ENCODE measurements around the gene GRAMD1A. TPM values are rescaled to one million over a fixed set of nuclear protein-coding genes. Genes with fewer than 3 reads are reported as not detected.
A peak's percentile ranks its signal among the peaks of the same experiment; 100 is the strongest.

GRAMD1A gene
- total and polyA plus RNA-seq, 2 of the 8 experiments (the other 6 are each of a cell fraction or from before 2014, with no cell fraction given) = 113 to 154 TPM

DNA sequence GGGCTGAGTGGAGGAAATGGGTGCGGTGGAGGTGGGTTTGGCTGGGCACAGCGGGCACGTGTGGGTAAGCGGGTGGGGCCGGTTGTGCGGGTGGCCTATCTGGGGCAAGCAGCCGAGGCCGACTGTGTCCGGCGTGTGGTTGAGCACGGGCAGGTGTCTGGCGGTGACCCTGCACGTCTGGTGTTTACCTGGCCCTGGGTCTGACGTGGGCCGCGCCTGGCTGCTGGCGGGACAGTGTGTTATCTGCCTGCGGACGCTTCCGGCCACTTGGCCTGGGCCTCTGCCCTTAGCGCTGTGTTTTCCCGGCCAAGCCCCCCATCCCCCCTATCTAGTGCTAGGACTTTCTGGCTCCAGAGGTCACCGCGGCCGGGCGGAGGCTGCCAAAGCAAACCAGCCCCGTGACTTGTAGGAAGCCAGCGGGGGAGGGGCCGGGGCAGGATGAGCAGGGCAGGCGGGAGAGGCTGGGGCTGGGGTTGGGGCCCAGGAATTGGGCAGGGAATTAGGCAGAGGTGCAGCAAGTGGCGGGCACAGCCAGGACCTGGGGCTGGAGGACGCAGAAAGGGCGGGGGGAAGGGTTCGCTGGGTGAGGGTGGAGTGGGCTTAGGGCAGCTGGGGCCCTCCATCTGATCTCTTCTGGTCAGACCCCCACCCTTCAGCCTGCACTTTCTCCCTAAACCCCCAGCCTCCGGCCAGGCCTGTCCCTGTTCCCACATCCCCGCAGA, 40.9 kb downstream of the GRAMD1A start:
- Histone ChIP-seq H3K4me2 (ENCODE audit: insufficient read depth in 1 of 2, low read depth in 2 of 2, low read length in 2 of 2) (peak overlapping the region; percentile 79 to 83), H3K23ac (ENCODE audit: insufficient read length) (no peak overlapping the region), H2BK120ac (replicated peaks; ENCODE audit: low read depth, low read length) (peak overlapping the region; percentile 1), H3K9me3 (ENCODE audit: insufficient read depth in 2 of 2, low read depth in 1 of 2, low read length in 1 of 2) (no peaks in the 10 kb centered on the region), H2BK5ac (ENCODE audit: low read depth, low read length) (peak overlapping the region; percentile 93; the same call in 1 of the 2 replicates), H3K56ac (replicated peaks; ENCODE audit: insufficient read length, low read depth, low read length) (peak overlapping the region; percentile 72), H3K27me3 (replicated peaks in 1 of 4; ENCODE audit: control insufficient read depth in 3 of 4, extremely low read depth in 1 of 4, insufficient read depth in 3 of 4, low read length in 3 of 4) (no peaks in the 10 kb centered on the region), H3K79me1 (ENCODE audit: low read depth, low read length) (no peaks in the 10 kb centered on the region), H4K5ac (ENCODE audit: insufficient read length, low read depth, low read length) (peak overlapping the region; percentile 59), H3K23me2 (ENCODE audit: low read depth, low read length) (peaks cover 7% of the 10 kb centered on the region; the same call in 1 of the 2 replicates), H3K27ac (ENCODE audit: low read depth, low read length) (peak overlapping the region; percentile 80; the same call in 1 of the 2 replicates), H3K36me3 (ENCODE audit: control insufficient read depth in 2 of 4, insufficient read depth in 4 of 4, low read length in 3 of 4) (no peaks in the 10 kb centered on the region; a peak in 1 of 8 replicates), H2AFZ (ENCODE audit: low read length) (no peak overlapping the region), H3K18ac (ENCODE audit: extremely low read depth, low read length) (peak overlapping the region; percentile 72), H2AK5ac (ENCODE audit: low read depth, low read length) (0 out of 2 replicates have a peak overlapping the region, but pooled peaks have one; percentile 10), H2BK12ac (ENCODE audit: low read depth, low read length) (peak overlapping the region; percentile 97), H3K4me3 (ENCODE audit: extremely low read depth in 1 of 4, insufficient read depth in 2 of 4, low read depth in 3 of 4, low read length in 4 of 4) (peak overlapping the region; percentile 3 to 66 (median 20); a peak in 4 of 8 replicates), H2BK15ac (ENCODE audit: low read length) (peak overlapping the region; percentile 95; the same call in 1 of the 2 replicates), H3K4me1 (replicated peaks in 1 of 4; ENCODE audit: control insufficient read depth in 3 of 4, insufficient read depth in 4 of 4, low read length in 3 of 4) (peaks cover 5 to 39% (median 25%) of the 10 kb centered on the region in 4 experiments), H4K91ac (replicated peaks; ENCODE audit: insufficient read length, low read length) (peak overlapping the region; percentile 98), H3K4ac (replicated peaks; ENCODE audit: insufficient read length, low read depth, low read length) (peak overlapping the region; percentile 10), H4K20me1 (replicated peaks in 1 of 2; ENCODE audit: control insufficient read depth in 1 of 2, insufficient read depth in 2 of 2, low read length in 2 of 2) (peaks cover 2 to 5% of the 10 kb centered on the region in 2 experiments), H3K79me2 (ENCODE audit: control insufficient read depth in 1 of 2, insufficient read depth in 2 of 2, low read length in 2 of 2) (peaks cover 0 to 12% of the 10 kb centered on the region in 2 experiments; a peak in 1 of 4 replicates), H2BK20ac (ENCODE audit: low read length) (0 out of 2 replicates have a peak overlapping the region, but pooled peaks have one; percentile 90), H3K9ac (replicated peaks in 1 of 4; ENCODE audit: extremely low read depth in 1 of 4, low read depth in 3 of 4, low read length in 3 of 4) (peak overlapping the region in 3 of 4 experiments; percentile 12 to 58 (median 56); a peak in 5 of 7 replicates), H4K8ac (ENCODE audit: extremely low read depth, insufficient read depth, low read length) (peak overlapping the region; percentile 75), H3K14ac (ENCODE audit: insufficient read length) (no peak overlapping the region)
- CTCF ChIA-PET (ENCODE audit: partially characterized antibody) = interaction anchor here (0.7 to 3.7 kb wide), 2 partner anchors 8 to 95 kb away, joined by 4 to 36 read pairs; partner anchors contain the start of gene LGI4
- no peak for FAIRE-seq
- 21% methylated on average over 30 of the region's 36 CpGs; no CpG with 5 or more reads in 1 of the 2 experiments for WGBS, 2 experiments (ENCODE audit: extremely low coverage in 1 of 2, insufficient coverage in 1 of 2, insufficient read length in 1 of 2, insufficient replicate concordance in 2 of 2, low coverage in 1 of 2, low lambda C conversion rate in 2 of 2, missing lambda C conversion rate in 1 of 2)
- DNase-seq (ENCODE audit: low read depth in 1 of 2, low spot score in 2 of 2) = peak in 1 of 2 experiments; percentile 86
- POLR2A ChIA-PET (ENCODE audit: partially characterized antibody) = interaction anchor here (0.8 to 1.6 kb wide), 5 partner anchors 11 to 41 kb away, joined by 3 to 12 read pairs (median 5); partner anchors contain the start of gene SCN1B
- TF ChIP-seq EP300 (IDR thresholded peaks at IDR 0.05; ENCODE audit: borderline replicate concordance in 1 of 2, low read depth in 2 of 2, low read length in 2 of 2) (0 out of 3 replicates have a peak, but pooled peaks of 1 of the 2 experiments have one; percentile 16), POLR2AphosphoS5 (IDR thresholded peaks at IDR 0.05; ENCODE audit: low read depth, low read length) (0 out of 2 replicates have a peak, but pooled peaks have one; percentile 40), BACH1 (IDR thresholded peaks at IDR 0.05; ENCODE audit: low read length) (no peak), FOSL1 (IDR thresholded peaks at IDR 0.05; ENCODE audit: insufficient read depth, low read depth, low read length) (no peak), SIN3A (conservative IDR thresholded peaks at IDR 0.05 in 1 of 2, IDR thresholded peaks at IDR 0.05 in 1 of 2; ENCODE audit: low read depth in 1 of 2, low read length in 2 of 2) (peak in 1 of 2 experiments; percentile 63; a peak in 2 of 4 replicates), YY1 (IDR thresholded peaks at IDR 0.05; ENCODE audit: low read depth, low read length) (peak; percentile 23; the same call in 1 of the 2 replicates), KDM5A (IDR thresholded peaks at IDR 0.05; ENCODE audit: low read length) (no peak), TCF12 (IDR thresholded peaks at IDR 0.05; ENCODE audit: low read depth, low read length) (no peak), EZH2 (IDR thresholded peaks at IDR 0.05; ENCODE audit: low read depth, low read length, severe bottlenecking) (no peak), ASH2L (IDR thresholded peaks at IDR 0.05; ENCODE audit: low read length) (peak; percentile 79)

Measured in H1 (cell line).